ENCODE results near the gene LIPT2. TPM values are rescaled to one million over a fixed set of nuclear protein-coding genes. Genes with fewer than 3 reads are reported as not detected.
A peak's percentile ranks its signal among the peaks of the same experiment; 100 is the strongest.

The LIPT2 gene
- total RNA-seq, 1 experiment from 2014 or later: 9.3 TPM

DNA sequence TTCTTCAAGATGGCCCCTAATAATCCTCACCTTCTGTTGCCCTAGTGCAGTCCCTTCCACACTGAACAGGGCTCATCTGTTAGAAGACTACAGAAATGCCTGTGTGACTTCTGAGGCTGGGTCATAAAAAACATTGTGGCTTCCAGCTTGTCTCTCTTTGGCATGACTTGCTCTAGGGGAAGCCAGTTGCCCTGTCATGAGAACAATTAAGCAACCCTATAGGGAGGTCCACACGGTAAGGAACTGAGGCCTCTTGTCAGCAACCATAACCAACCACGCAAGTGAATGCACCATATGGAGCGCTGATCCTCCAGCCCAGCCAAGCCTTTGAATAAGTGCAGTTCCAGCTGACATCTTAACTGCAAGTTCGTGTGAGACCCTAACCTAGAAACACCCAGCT lies 2.6 kb downstream of the LIPT2 start (continued):
- no peak for TF ChIP-seq CREM (CRISPR knock-in tag; IDR thresholded peaks at IDR 0.05)

DNA sequence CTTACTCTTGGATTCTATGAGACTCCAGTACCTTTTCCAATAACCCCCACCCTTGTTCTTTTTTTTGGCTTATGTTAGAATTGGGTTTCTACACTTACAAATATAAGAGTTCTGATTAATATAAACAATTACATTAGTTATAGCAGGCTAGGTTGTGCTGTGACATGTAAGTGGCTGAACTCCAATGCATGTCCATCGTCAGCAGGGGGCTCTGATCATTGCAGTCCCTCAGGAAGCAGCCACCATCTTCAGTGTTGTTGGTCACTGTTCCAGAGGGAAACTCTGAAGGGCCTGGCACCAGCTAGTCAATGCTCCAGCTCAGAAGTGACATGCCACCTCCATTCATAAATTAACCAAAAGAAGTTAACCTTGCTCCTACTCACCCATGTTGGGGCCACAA lies 5.6 kb downstream of the LIPT2 start:
- peaks cover 14% of the 10 kb centered on the region for H3K4me1 Mint-ChIP-seq
- ATAC-seq: peak; percentile 63
- TF ChIP-seq ZNF671 (CRISPR knock-in tag; IDR thresholded peaks at IDR 0.05): no peak
- TF ChIP-seq NFYB (CRISPR knock-in tag; conservative IDR thresholded peaks at IDR 0.05; ENCODE audit: low read depth): no peak
- peaks cover 11% of the 10 kb centered on the region for H3K36me3 Mint-ChIP-seq
- ChIA-PET POLR2A (no interaction called here), CTCF (interaction anchor here (0.6 to 3.9 kb wide), 5 partner anchors 9 to 252 kb away, joined by 3 to 23 read pairs (median 3); partner anchors contain the start of gene KCNE3)
- peak; percentile 26 for DNase-seq (ENCODE audit: low spot score)
- no peak overlapping the region for H3K4me3 Mint-ChIP-seq
- H3K27ac Mint-ChIP-seq: no peak overlapping the region
- H3K9me3 Mint-ChIP-seq: peaks cover 4% of the 10 kb centered on the region; the same call in 1 of the 2 replicates
- no peaks in the 10 kb centered on the region for H3K27me3 Mint-ChIP-seq (ENCODE audit: low read depth)

DNA sequence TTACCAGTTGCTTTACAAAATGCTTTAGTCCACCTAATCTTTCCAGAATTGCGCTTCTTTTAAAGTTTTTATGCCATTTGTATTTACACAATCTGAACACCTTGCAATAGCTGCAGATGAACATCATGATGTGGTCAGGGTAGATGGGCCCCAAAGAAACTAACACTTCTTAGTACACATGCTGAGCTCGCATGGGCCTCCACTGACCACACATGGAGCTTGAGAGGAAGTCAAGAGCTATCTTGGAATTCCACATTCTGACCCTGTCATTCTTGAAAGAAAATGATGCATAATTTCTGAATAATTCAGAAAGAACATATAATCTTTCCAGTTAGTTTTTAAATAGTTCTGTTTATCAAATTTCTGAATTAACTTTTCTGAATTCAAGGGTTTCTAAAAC lies 7.7 kb downstream of the LIPT2 start:
- Mint-ChIP-seq H3K4me1 (peaks cover 5% of the 10 kb centered on the region), H3K4me3 (no peak overlapping the region), H3K36me3 (no peaks in the 10 kb centered on the region), H3K27ac (no peak overlapping the region), H3K27me3 (ENCODE audit: low read depth) (no peaks in the 10 kb centered on the region), H3K9me3 (peaks cover 9% of the 10 kb centered on the region; the same call in 1 of the 2 replicates)
- ATAC-seq: no peak
- CTCF ChIA-PET: interaction anchor here (0.6 to 3.9 kb wide), 4 partner anchors 9 to 84 kb away, joined by 4 to 23 read pairs (median 10); no protein-coding TSS in a partner anchor
- POLR2A ChIA-PET: no interaction called here
- TF ChIP-seq, protein P1, sequence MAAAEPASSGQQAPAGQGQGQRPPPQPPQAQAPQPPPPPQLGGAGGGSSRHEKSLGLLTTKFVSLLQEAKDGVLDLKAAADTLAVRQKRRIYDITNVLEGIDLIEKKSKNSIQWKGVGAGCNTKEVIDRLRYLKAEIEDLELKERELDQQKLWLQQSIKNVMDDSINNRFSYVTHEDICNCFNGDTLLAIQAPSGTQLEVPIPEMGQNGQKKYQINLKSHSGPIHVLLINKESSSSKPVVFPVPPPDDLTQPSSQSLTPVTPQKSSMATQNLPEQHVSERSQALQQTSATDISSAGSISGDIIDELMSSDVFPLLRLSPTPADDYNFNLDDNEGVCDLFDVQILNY (CRISPR knock-in tag; IDR thresholded peaks at IDR 0.05): no peak
- TF ChIP-seq, protein P2, sequence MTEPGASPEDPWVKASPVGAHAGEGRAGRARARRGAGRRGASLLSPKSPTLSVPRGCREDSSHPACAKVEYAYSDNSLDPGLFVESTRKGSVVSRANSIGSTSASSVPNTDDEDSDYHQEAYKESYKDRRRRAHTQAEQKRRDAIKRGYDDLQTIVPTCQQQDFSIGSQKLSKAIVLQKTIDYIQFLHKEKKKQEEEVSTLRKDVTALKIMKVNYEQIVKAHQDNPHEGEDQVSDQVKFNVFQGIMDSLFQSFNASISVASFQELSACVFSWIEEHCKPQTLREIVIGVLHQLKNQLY (CRISPR knock-in tag; IDR thresholded peaks at IDR 0.05): no peak
- no peak for DNase-seq (ENCODE audit: low spot score)

DNA sequence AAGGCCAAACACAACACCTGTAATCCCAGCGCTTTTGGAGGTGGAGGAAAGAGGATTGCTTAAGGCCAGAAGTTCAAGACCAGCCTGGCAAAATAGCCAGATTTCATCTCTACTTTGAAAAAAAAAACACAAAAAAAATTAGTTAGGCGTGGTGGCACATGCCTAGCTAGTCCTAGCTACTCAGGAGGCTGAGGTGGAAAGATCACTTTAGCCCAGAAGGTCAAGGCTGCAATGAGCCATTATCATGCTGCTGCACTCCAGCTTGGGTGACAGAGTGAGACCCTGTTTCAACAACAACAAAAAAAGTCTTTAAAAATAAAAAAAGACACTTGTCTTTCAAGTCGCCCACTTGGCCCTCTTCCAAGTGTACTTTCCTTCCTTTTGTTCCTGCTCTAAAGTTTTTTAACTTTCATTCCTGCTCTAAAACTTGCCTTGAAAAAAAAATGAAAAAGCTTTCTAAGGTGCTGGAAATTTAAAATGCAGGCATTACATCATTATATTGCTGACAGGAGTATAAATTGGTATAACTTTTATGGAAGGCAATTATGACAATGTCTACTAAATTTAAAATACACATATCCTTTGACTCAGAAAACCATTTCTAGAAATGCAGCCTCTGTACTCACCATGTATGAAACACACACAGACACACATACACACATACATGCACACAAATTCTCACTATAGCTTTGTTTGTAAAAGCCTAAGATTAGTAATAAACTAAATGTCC lies 12.7 kb downstream of the LIPT2 start:
- Mint-ChIP-seq H3K36me3 (no peaks in the 10 kb centered on the region), H3K4me3 (no peak overlapping the region), H3K27me3 (ENCODE audit: low read depth) (no peaks in the 10 kb centered on the region; the same call in 1 of the 2 replicates), H3K27ac (no peak overlapping the region), H3K4me1 (peaks cover 4% of the 10 kb centered on the region), H3K9me3 (peaks cover 4% of the 10 kb centered on the region; the same call in 1 of the 2 replicates)
- CTCF ChIA-PET: interaction anchor here (0.7 to 2.2 kb wide), 3 partner anchors 26 to 90 kb away, joined by 3 to 7 read pairs (median 3); no protein-coding TSS in a partner anchor
- TF ChIP-seq NR3C1 (CRISPR knock-in tag; conservative IDR thresholded peaks at IDR 0.05; ENCODE audit: low read depth): no peak
- ATAC-seq (no peak), DNase-seq (ENCODE audit: low spot score) (no peak)
- POLR2A ChIA-PET: no interaction called here

DNA sequence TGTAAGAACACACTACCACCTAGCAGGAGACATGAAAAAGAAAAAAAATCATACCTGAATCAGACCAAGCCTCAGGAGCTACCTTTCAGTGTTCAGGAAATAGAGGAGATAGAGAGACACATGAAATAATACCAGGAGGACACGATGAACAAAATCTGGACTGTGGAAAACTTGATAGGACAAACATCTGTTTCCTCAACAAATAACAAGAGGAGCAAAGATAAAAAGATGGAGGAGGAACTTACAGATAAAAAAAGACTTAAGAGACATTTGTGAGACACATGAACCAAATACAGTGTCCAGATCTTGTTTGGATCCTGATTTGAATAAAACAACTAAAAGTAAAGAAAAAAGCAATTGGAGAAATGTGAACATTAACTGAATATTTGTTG lies 13.8 kb downstream of the LIPT2 start:
- ChIA-PET POLR2A (no interaction called here), CTCF (interaction anchor here (1.6 to 2.2 kb wide), 4 partner anchors 8 to 91 kb away, joined by 3 to 7 read pairs (median 6); no protein-coding TSS in a partner anchor)
- Mint-ChIP-seq H3K27me3 (ENCODE audit: low read depth) (no peaks in the 10 kb centered on the region; the same call in 1 of the 2 replicates), H3K36me3 (no peaks in the 10 kb centered on the region), H3K9me3 (peaks cover 4% of the 10 kb centered on the region; the same call in 1 of the 2 replicates), H3K27ac (no peak overlapping the region), H3K4me3 (no peak overlapping the region), H3K4me1 (no peaks in the 10 kb centered on the region)
- no peak for ATAC-seq
- no peak for DNase-seq (ENCODE audit: low spot score)
- TF ChIP-seq, protein P3, sequence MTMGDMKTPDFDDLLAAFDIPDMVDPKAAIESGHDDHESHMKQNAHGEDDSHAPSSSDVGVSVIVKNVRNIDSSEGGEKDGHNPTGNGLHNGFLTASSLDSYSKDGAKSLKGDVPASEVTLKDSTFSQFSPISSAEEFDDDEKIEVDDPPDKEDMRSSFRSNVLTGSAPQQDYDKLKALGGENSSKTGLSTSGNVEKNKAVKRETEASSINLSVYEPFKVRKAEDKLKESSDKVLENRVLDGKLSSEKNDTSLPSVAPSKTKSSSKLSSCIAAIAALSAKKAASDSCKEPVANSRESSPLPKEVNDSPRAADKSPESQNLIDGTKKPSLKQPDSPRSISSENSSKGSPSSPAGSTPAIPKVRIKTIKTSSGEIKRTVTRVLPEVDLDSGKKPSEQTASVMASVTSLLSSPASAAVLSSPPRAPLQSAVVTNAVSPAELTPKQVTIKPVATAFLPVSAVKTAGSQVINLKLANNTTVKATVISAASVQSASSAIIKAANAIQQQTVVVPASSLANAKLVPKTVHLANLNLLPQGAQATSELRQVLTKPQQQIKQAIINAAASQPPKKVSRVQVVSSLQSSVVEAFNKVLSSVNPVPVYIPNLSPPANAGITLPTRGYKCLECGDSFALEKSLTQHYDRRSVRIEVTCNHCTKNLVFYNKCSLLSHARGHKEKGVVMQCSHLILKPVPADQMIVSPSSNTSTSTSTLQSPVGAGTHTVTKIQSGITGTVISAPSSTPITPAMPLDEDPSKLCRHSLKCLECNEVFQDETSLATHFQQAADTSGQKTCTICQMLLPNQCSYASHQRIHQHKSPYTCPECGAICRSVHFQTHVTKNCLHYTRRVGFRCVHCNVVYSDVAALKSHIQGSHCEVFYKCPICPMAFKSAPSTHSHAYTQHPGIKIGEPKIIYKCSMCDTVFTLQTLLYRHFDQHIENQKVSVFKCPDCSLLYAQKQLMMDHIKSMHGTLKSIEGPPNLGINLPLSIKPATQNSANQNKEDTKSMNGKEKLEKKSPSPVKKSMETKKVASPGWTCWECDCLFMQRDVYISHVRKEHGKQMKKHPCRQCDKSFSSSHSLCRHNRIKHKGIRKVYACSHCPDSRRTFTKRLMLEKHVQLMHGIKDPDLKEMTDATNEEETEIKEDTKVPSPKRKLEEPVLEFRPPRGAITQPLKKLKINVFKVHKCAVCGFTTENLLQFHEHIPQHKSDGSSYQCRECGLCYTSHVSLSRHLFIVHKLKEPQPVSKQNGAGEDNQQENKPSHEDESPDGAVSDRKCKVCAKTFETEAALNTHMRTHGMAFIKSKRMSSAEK (CRISPR knock-in tag; IDR thresholded peaks at IDR 0.05; ENCODE audit: borderline replicate concordance): no peak
- TF ChIP-seq SMAD3 (CRISPR knock-in tag; IDR thresholded peaks at IDR 0.05; ENCODE audit: borderline replicate concordance) (no peak), CREM (CRISPR knock-in tag; IDR thresholded peaks at IDR 0.05) (no peak), ELF4 (CRISPR knock-in tag; IDR thresholded peaks at IDR 0.05; ENCODE audit: low read depth) (no peak), JUN (CRISPR knock-in tag; IDR thresholded peaks at IDR 0.05) (no peak), JAZF1 (CRISPR knock-in tag; IDR thresholded peaks at IDR 0.05) (no peak)
- TF ChIP-seq, protein P4, sequence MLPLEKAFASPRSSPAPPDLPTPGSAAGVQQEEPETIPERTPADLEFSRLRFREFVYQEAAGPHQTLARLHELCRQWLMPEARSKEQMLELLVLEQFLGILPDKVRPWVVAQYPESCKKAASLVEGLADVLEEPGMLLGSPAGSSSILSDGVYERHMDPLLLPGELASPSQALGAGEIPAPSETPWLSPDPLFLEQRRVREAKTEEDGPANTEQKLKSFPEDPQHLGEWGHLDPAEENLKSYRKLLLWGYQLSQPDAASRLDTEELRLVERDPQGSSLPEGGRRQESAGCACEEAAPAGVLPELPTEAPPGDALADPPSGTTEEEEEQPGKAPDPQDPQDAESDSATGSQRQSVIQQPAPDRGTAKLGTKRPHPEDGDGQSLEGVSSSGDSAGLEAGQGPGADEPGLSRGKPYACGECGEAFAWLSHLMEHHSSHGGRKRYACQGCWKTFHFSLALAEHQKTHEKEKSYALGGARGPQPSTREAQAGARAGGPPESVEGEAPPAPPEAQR (CRISPR knock-in tag; IDR thresholded peaks at IDR 0.05): no peak
- TF ChIP-seq, protein P5, sequence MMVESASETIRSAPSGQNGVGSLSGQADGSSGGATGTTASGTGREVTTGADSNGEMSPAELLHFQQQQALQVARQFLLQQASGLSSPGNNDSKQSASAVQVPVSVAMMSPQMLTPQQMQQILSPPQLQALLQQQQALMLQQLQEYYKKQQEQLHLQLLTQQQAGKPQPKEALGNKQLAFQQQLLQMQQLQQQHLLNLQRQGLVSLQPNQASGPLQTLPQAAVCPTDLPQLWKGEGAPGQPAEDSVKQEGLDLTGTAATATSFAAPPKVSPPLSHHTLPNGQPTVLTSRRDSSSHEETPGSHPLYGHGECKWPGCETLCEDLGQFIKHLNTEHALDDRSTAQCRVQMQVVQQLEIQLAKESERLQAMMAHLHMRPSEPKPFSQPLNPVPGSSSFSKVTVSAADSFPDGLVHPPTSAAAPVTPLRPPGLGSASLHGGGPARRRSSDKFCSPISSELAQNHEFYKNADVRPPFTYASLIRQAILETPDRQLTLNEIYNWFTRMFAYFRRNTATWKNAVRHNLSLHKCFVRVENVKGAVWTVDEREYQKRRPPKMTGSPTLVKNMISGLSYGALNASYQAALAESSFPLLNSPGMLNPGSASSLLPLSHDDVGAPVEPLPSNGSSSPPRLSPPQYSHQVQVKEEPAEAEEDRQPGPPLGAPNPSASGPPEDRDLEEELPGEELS (CRISPR knock-in tag; IDR thresholded peaks at IDR 0.05): no peak
- TF ChIP-seq, protein P6, sequence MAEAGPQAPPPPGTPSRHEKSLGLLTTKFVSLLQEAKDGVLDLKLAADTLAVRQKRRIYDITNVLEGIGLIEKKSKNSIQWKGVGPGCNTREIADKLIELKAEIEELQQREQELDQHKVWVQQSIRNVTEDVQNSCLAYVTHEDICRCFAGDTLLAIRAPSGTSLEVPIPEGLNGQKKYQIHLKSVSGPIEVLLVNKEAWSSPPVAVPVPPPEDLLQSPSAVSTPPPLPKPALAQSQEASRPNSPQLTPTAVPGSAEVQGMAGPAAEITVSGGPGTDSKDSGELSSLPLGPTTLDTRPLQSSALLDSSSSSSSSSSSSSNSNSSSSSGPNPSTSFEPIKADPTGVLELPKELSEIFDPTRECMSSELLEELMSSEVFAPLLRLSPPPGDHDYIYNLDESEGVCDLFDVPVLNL (CRISPR knock-in tag; IDR thresholded peaks at IDR 0.05; ENCODE audit: borderline replicate concordance, low read depth): no peak
